Coronary artery (tissue), 2 donors: ENCODE results near the gene TREH.

Experiments
- DNase-seq: peaks from one replicate; pipeline ENCODE4 v3.0.0-alpha.2; 2017; ENCODE audit warnings: low spot score
- H3K27ac ChIP-seq, 2 donors: fragments of 200-600 bp; sonication (generic); one replicate each; pipeline ENCODE4 v1.5.1; 2016 to 2019
- H3K4me3 ChIP-seq: fragments of 200-600 bp; sonication (generic); 2 replicates; pipeline ENCODE4 v1.5.1; 2016; ENCODE audit warnings: mild to moderate bottlenecking, moderate library complexity
- TF ChIP-seq, protein P1 (sequence below): fragments of 200-600 bp; sonication (generic); IDR thresholded peaks from one replicate; pipeline ENCODE4 v1.5.1; 2019; ENCODE audit warnings: antibody characterized with exemption

The TREH gene

GRCh38 chr11:118610225-118610772 lies 69.2 kb downstream of the TREH start:
- Histone ChIP-seq H3K27ac (peak overlapping the region; percentile 98), H3K4me3 (peak overlapping the region; percentile 90)
- TF ChIP-seq, protein P1, sequence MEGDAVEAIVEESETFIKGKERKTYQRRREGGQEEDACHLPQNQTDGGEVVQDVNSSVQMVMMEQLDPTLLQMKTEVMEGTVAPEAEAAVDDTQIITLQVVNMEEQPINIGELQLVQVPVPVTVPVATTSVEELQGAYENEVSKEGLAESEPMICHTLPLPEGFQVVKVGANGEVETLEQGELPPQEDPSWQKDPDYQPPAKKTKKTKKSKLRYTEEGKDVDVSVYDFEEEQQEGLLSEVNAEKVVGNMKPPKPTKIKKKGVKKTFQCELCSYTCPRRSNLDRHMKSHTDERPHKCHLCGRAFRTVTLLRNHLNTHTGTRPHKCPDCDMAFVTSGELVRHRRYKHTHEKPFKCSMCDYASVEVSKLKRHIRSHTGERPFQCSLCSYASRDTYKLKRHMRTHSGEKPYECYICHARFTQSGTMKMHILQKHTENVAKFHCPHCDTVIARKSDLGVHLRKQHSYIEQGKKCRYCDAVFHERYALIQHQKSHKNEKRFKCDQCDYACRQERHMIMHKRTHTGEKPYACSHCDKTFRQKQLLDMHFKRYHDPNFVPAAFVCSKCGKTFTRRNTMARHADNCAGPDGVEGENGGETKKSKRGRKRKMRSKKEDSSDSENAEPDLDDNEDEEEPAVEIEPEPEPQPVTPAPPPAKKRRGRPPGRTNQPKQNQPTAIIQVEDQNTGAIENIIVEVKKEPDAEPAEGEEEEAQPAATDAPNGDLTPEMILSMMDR = no peak
- no peak for DNase-seq

DNA sequence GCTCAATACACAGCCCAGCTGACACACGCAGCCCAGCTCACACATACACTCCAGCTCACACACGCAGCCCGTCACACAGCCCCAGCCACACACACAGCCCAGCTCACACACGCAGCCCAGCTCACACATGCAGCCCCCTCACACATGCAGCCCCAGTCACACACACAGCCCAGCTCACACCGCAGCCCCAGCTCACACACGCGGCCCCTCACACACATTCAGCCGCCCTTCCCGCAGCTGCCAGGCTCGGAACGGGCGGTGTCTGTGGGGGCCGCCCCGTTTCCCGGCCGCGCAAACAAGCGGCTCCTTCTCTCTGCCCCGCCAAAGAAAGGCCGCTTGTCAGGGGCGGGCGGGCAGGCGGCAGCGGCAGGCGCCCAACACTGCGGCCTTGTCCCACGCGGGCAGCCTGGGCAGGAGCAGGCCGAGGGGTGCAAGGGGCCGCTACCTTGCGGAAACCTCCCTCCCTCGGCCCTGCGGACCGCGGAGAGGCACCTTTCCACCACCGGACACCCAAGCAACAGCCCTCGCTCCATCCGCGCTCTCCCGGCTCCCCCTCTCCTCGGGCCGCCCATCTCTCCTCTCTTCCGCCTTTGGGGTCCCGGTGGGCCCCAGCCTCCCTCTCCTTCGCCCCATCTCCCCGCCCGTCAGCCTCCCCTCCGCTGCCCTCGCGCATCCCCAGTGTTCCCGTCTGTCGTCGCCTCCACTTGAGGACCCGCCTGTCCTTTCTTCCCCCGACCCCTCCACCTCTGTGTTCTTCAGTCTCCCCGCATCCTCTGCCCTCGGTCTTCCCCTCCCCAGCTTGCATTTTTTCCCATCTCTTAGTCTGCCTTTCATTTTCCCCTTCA lies 69.8 kb downstream of the TREH start:
- DNase-seq = no peak
- TF ChIP-seq, protein P1 = no peak
- peak overlapping the region; percentile 90 for H3K4me3 ChIP-seq
- H3K27ac ChIP-seq = peak overlapping the region; percentile 98

DNA sequence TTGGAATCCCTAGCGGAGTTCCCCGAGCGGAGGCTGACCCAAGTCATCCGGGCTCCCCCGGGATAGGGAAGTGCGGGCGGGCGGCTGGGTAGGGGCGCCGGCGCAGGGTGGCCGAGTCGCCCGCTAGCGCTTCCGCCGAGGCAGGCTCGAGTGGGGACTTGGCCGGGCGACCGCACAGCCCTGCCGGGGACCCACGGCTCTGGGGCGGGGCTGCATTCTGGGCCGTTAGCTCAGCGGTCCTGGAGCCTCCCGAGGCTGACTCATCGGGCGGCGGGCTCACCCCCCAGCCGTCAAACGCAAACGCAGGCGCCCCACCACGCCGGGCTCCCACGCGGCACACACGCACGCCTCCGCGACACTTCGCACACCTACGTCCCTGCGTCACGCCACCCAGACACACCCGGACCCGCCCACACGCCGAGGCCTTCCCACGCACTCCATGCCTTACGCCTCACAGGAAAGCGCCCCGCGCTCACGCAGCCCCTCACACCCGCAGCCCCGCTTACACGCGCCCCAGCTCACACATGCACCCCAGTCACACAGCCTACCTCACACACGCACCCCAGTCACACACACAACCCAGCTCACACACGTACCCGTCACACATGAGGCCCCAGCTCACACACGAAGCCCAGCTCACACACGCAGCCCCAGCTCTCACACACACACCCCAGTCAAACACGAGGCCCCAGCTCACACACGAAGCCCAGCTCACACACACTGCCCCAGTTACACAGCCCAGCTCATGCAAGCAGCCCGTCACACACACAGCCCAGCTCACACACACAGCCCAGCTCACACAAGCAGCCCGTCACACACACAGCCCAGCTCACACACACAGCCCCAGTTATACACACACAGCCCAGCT lies 70.9 kb downstream of the TREH start:
- TF ChIP-seq, protein P1 = no peak
- DNase-seq = peak; percentile 94
- Histone ChIP-seq H3K27ac (peak overlapping the region; percentile 98), H3K4me3 (peak overlapping the region; percentile 90)

DNA sequence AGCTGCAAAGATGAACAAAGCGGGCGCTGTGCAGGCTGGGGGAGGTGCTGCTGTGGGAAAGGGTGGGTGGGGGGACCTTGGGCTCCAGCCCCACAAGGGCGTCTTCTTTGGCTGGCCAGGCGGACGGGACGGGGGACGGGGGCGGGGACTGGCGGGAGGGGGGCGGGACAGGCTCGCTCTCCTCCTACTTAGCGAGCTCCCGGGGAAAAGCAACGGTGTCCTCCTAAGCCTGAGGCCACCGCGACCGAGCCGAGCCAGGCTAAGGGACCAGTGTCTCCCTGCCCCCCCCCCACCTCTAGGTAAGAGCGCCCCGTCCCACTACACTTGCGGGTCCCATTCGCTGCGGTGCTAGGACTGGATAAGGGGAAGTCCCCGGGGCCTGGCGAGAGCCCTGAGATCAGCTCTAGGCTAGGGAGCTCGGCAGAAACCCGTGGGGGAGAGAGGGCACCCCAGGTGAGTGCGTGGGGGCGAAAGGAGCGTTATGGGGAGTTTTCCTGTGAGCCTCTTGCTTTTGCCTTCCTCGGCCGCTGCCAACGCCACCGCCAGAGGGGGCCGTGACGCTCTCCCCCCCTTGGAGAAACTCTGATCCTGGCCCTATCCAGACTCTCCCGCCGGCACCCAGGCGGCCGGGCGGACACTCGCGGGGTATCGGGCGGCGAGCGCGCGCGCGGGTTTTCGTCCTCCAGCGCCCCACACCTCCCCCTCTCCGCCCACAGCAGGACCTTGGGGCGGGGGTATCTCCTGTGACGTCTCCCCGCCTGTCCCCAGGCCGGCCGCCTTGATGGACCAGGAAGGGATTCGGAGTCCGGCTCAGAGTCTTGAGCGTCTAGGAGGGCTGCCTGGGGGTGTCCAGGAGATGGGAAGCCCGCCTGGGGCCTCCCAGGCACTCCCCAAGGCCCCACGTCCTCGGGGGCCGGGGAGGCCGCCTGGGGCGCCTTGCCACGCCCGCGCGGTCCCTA lies 71.8 kb downstream of the TREH start, which contains the start of gene PHLDB1:
PHLDB1 (plus strand) TSS at position 215 of the 959 bp plus-strand sequence. CDS start 6,222 bp downstream, outside the sequence.
- TF ChIP-seq, protein P1 = no peak
- Histone ChIP-seq H3K4me3 (peak within 1 kb of the TSS; percentile 90), H3K27ac (peak within 1 kb of the TSS; percentile 98)
- peak; percentile 92 for DNase-seq
